CD14-positive monocyte (primary cell): ENCODE measurements around the gene STYXL2. TPM values are rescaled to one million over a fixed set of nuclear protein-coding genes. Genes with fewer than 3 reads are reported as not detected.

Experiments used
- DNase-seq, 3 donors: peaks; one replicate each; pipeline ENCODE4 v3.0.0-alpha.2; 2011 to 2022
- H2AFZ ChIP-seq: 2 replicates; pipeline ENCODE4 v1.6.0; 2012; ENCODE audit warnings: mild to moderate bottlenecking, low read depth, low read length, inconsistent platforms; ENCODE audit not compliant: insufficient read depth, poor library complexity, severe bottlenecking
- H3K27ac ChIP-seq, 2 donors: 1 replicate in 1 of 2; 2 replicates in 1 of 2; pipeline ENCODE4 v1.5.1; 2012 to 2013; ENCODE audit warnings: low read length in 2 of 2, control low read depth in 1 of 2, inconsistent platforms in 1 of 2, low read depth in 1 of 2, mild to moderate bottlenecking in 1 of 2
- H3K27me3 ChIP-seq, 2 donors: one replicate each; pipeline versions ENCODE4 v1.6.0 to v1.6.1; 2011 to 2013; ENCODE audit warnings: low read length in 2 of 2; ENCODE audit not compliant: control insufficient read depth in 2 of 2, insufficient read depth in 2 of 2
- H3K36me3 ChIP-seq, 2 donors: replicated peaks in 1 of 2; 1 replicate in 1 of 2; 2 replicates in 1 of 2; pipeline versions ENCODE4 v1.5.1 to v1.6.1; 2012 to 2013; ENCODE audit warnings: low read length in 2 of 2, control low read depth in 1 of 2, inconsistent platforms in 1 of 2, mild to moderate bottlenecking in 1 of 2; ENCODE audit not compliant: insufficient read depth in 2 of 2, control insufficient read depth in 1 of 2
- H3K4me1 ChIP-seq, 2 donors: 1 replicate in 1 of 2; 2 replicates in 1 of 2; pipeline versions ENCODE4 v1.5.1 to v1.6.1; 2012 to 2013; ENCODE audit warnings: low read length in 2 of 2, control low read depth in 1 of 2, inconsistent platforms in 1 of 2, mild to moderate bottlenecking in 1 of 2, moderate library complexity in 1 of 2; ENCODE audit not compliant: insufficient read depth in 2 of 2, control insufficient read depth in 1 of 2
- H3K4me2 ChIP-seq: replicated peaks from 2 replicates; pipeline ENCODE3; 2012; ENCODE audit warnings: low read length, moderate library complexity, mild to moderate bottlenecking; ENCODE audit not compliant: poor library complexity, severe bottlenecking; ENCODE audit errors: extremely low read depth
- H3K4me3 ChIP-seq, 3 experiments: fragments of 200-600 bp in 1 of 3; sonication (generic) in 1 of 3; replicated peaks in 1 of 3; 1 replicate in 2 of 3; 2 replicates in 1 of 3; pipeline ENCODE4 v1.5.1; 2011 to 2013; ENCODE audit warnings: low read length in 3 of 3, mild to moderate bottlenecking in 3 of 3, control low read depth in 2 of 3, low read depth in 2 of 3, inconsistent platforms in 1 of 3, moderate library complexity in 1 of 3
- H3K79me2 ChIP-seq: 2 replicates; pipeline ENCODE4 v1.6.0; 2012; ENCODE audit warnings: mild to moderate bottlenecking, control low read depth, inconsistent platforms, low read length, moderate library complexity; ENCODE audit not compliant: insufficient read depth
- H3K9ac ChIP-seq: 2 replicates; pipeline ENCODE4 v1.6.0; 2017; ENCODE audit warnings: low read length, mild to moderate bottlenecking; ENCODE audit not compliant: insufficient read depth, poor library complexity, severe bottlenecking
- H3K9me3 ChIP-seq, 2 donors: replicated peaks in 1 of 2; 1 replicate in 1 of 2; 2 replicates in 1 of 2; pipeline versions ENCODE4 v1.5.1 to v1.6.1; 2012 to 2013; ENCODE audit warnings: low read length in 2 of 2, control low read depth in 1 of 2; ENCODE audit not compliant: control insufficient read depth in 1 of 2, insufficient read depth in 1 of 2
- H4K20me1 ChIP-seq: 2 replicates; pipeline ENCODE4 v1.6.0; 2012; ENCODE audit warnings: mild to moderate bottlenecking, low read length, control low read depth, moderate library complexity; ENCODE audit not compliant: insufficient read depth
- H3K27ac Mint-ChIP-seq, 7 donors: one replicate each; pipeline ENCODE4 v1.8.0; 2020; ENCODE audit warnings: mild to moderate bottlenecking in 7 of 7, mixed read lengths in 7 of 7, moderate library complexity in 6 of 7, inconsistent platforms in 2 of 7
- H3K27me3 Mint-ChIP-seq, 3 donors: one replicate each; pipeline ENCODE4 v1.8.0; 2021 to 2022; ENCODE audit warnings: low read depth in 3 of 3, mild to moderate bottlenecking in 3 of 3, mixed read lengths in 3 of 3, moderate library complexity in 3 of 3, inconsistent platforms in 1 of 3
- H3K36me3 Mint-ChIP-seq, 2 donors: one replicate each; pipeline ENCODE4 v1.8.0; 2020; ENCODE audit warnings: mixed read lengths in 2 of 2, inconsistent platforms in 1 of 2, mild to moderate bottlenecking in 1 of 2
- H3K4me1 Mint-ChIP-seq: one replicate; pipeline ENCODE4 v1.8.0; 2020; ENCODE audit warnings: mild to moderate bottlenecking, mixed read lengths
- H3K4me3 Mint-ChIP-seq, 2 donors: one replicate each; pipeline ENCODE4 v1.8.0; 2020; ENCODE audit warnings: mild to moderate bottlenecking in 2 of 2, mixed read lengths in 2 of 2, moderate library complexity in 1 of 2
- H3K9me3 Mint-ChIP-seq, 7 donors: one replicate each; pipeline ENCODE4 v1.8.0; 2020 to 2022; ENCODE audit warnings: mixed read lengths in 7 of 7, mild to moderate bottlenecking in 6 of 7, moderate library complexity in 6 of 7, inconsistent platforms in 2 of 7
- CTCF ChIP-seq: fragments of 200-600 bp; IDR thresholded peaks from one replicate; pipeline ENCODE4 v1.8.0; 2022; ENCODE audit warnings: antibody characterized with exemption, mild to moderate bottlenecking
- WGBS: methylation state at CpG from one replicate; pipeline ENCODE4 v1.1.5; 2013; ENCODE audit warnings: missing lambda C conversion rate; ENCODE audit not compliant: insufficient coverage; 5-methylcytosine and 5-hydroxymethylcytosine counted together
- intact Hi-C, 2 donors: fragments of 100-400 bp; cut with micrococcal nuclease; formaldehyde crosslinking; loops; one replicate each; pipeline versions ENCODE4 v1.15.0 to v1.15.1; 2023
- polyA minus RNA-seq: library from RNA; depleted of rRNA, polyadenylated mRNA; stranded (reverse); fragments of >200 nt; gene quantifications from 2 replicates; pipeline ENCODE4 v1.2.3, GENCODE V29; 2012
- polyA plus RNA-seq, 3 donors: library from polyadenylated mRNA; depleted of rRNA in 1 of 3; unstranded in 2 of 3; stranded (reverse) in 1 of 3; fragments of 300-500 nt in 2 of 3; fragments of >200 nt in 1 of 3; fragmentation: Illumina TruSeq in 2 of 3; gene quantifications; 1 replicate in 2 of 3; 2 replicates in 1 of 3; pipeline ENCODE4 v1.2.3, GENCODE V29; 2012 to 2021
- total RNA-seq, 12 experiments: library from RNA in 1 of 12; stranded (reverse) in 1 of 12; fragments of 120-200 nt in 1 of 12; gene quantifications; one replicate each; pipeline ENCODE4 v1.2.4 and lab custom pipeline; 2013 to 2026; ENCODE audit warnings: mixed read lengths in 6 of 12, inconsistent platforms in 1 of 12

STYXL2 gene
- total RNA-seq (2013) = 0.04 TPM
- polyA plus RNA-seq (not detected), polyA minus RNA-seq (under 0.01 TPM in 1 of 2 replicates, not detected in the other), total RNA-seq (lab: John Stamatoyannopoulos, UW) (0 to 1.5 (median 0.08) reads per million in 11 experiments)

- peaks cover 0 to 6% (median 0%) of the 10 kb centered on the region in 7 donors for H3K9me3 Mint-ChIP-seq
- no peaks in the 10 kb centered on the region for H3K27me3 ChIP-seq
- intact Hi-C loops = no loop called here
- H4K20me1 ChIP-seq = no peaks in the 10 kb centered on the region
- no peak within 1 kb of the TSS for H3K4me2 ChIP-seq
- H2AFZ ChIP-seq = peak within 1 kb of the TSS; percentile 48
- peak within 1 kb of the TSS; percentile 9 for H3K9ac ChIP-seq
- H3K4me1 Mint-ChIP-seq = peaks cover 42% of the 10 kb centered on the region
- H3K4me1 ChIP-seq = peaks cover 21 to 32% of the 10 kb centered on the region in 2 donors
- H3K4me3 ChIP-seq = no peak within 1 kb of the TSS
- WGBS = 66% methylated on average over 6 of the region's 8 CpGs
- DNase-seq = no peak
- peak within 1 kb of the TSS in 4 of 7 donors; percentile 17 to 45 (median 32) for H3K27ac Mint-ChIP-seq
- no peaks in the 10 kb centered on the region for H3K36me3 ChIP-seq
- H3K79me2 ChIP-seq = no peaks in the 10 kb centered on the region
- no peaks in the 10 kb centered on the region for H3K36me3 Mint-ChIP-seq
- H3K27ac ChIP-seq = no peak within 1 kb of the TSS
- H3K4me3 Mint-ChIP-seq = no peak within 1 kb of the TSS
- peaks cover 0 to 1% (median 0%) of the 10 kb centered on the region in 3 donors for H3K27me3 Mint-ChIP-seq
- TF ChIP-seq CTCF = no peak
- H3K9me3 ChIP-seq = no peaks in the 10 kb centered on the region
Observed at GRCh38 chr1:167093846-167094516, at the start of gene STYXL2. Gene STYXL2 (plus strand): TSS chr1:167094075. CDS start chr1:167094850, 775 bp downstream.

- Histone ChIP-seq H3K36me3 (no peaks in the 10 kb centered on the region), H3K4me1 (no peaks in the 10 kb centered on the region), H4K20me1 (no peaks in the 10 kb centered on the region), H2AFZ (no peak overlapping the region), H3K9me3 (no peaks in the 10 kb centered on the region), H3K9ac (no peak overlapping the region), H3K27ac (no peak overlapping the region), H3K79me2 (no peaks in the 10 kb centered on the region), H3K4me2 (no peak overlapping the region), H3K4me3 (no peak overlapping the region), H3K27me3 (no peaks in the 10 kb centered on the region)
- no peak for TF ChIP-seq CTCF
- peaks cover 2% of the 10 kb centered on the region for H3K4me1 Mint-ChIP-seq
- H3K36me3 Mint-ChIP-seq = no peaks in the 10 kb centered on the region
- intact Hi-C loops = loop anchor here in 1 of 2 donors (10.0 kb wide), 2 partner anchors 167 to 1127 kb away; no protein-coding TSS in a partner anchor
- 100% methylated on average over 2 of the region's 5 CpGs for WGBS
- peaks cover 0 to 2% (median 0%) of the 10 kb centered on the region in 3 donors for H3K27me3 Mint-ChIP-seq
- H3K27ac Mint-ChIP-seq = no peak overlapping the region
- DNase-seq = no peak
- no peaks in the 10 kb centered on the region for H3K9me3 Mint-ChIP-seq
- H3K4me3 Mint-ChIP-seq = no peak overlapping the region
Observed at GRCh38 chr1:167051907-167052306, 42.0 kb upstream of the STYXL2 start.
